ENCODE results near the gene NAA38. TPM values are rescaled to one million over a fixed set of nuclear protein-coding genes. Genes with fewer than 3 reads are reported as not detected.

The NAA38 gene
- total RNA-seq, 1 donor from 2014 or later = 66.2 TPM

- H3K27me3 Mint-ChIP-seq (ENCODE audit: unreplicated experiment) = peaks cover 51% of the 10 kb centered on the region
- no peak overlapping the region for H3K27ac Mint-ChIP-seq (ENCODE audit: unreplicated experiment)
- H3K4me1 Mint-ChIP-seq (ENCODE audit: unreplicated experiment) = no peaks in the 10 kb centered on the region
- no peaks in the 10 kb centered on the region for H3K9me3 Mint-ChIP-seq (ENCODE audit: unreplicated experiment)
- no peaks in the 10 kb centered on the region for H3K36me3 Mint-ChIP-seq (ENCODE audit: unreplicated experiment)
- no peak for DNase-seq (ENCODE audit: extremely low spot score, unreplicated experiment)
- no peak for TF ChIP-seq CTCF (IDR thresholded peaks at IDR 0.05)
- H3K4me3 Mint-ChIP-seq (ENCODE audit: unreplicated experiment) = no peak overlapping the region
Observed at GRCh38 chr17:7825206-7825990, 32.0 kb downstream of the NAA38 start.

GRCh38 chr17:7824021-7824924, 33.1 kb downstream of the NAA38 start:
- TF ChIP-seq CTCF (IDR thresholded peaks at IDR 0.05) = no peak
- no peak for DNase-seq (ENCODE audit: extremely low spot score, unreplicated experiment)
- Mint-ChIP-seq H3K36me3 (ENCODE audit: unreplicated experiment) (no peaks in the 10 kb centered on the region), H3K4me3 (ENCODE audit: unreplicated experiment) (no peak overlapping the region), H3K27me3 (ENCODE audit: unreplicated experiment) (peaks cover 53% of the 10 kb centered on the region), H3K27ac (ENCODE audit: unreplicated experiment) (no peak overlapping the region), H3K4me1 (ENCODE audit: unreplicated experiment) (no peaks in the 10 kb centered on the region), H3K9me3 (ENCODE audit: unreplicated experiment) (no peaks in the 10 kb centered on the region)

GRCh38 chr17:7823581-7824001, 33.8 kb downstream of the NAA38 start:
- TF ChIP-seq CTCF (IDR thresholded peaks at IDR 0.05) = no peak
- H3K36me3 Mint-ChIP-seq (ENCODE audit: unreplicated experiment) = no peaks in the 10 kb centered on the region
- H3K9me3 Mint-ChIP-seq (ENCODE audit: unreplicated experiment) = no peaks in the 10 kb centered on the region
- H3K27ac Mint-ChIP-seq (ENCODE audit: unreplicated experiment) = no peak overlapping the region
- H3K27me3 Mint-ChIP-seq (ENCODE audit: unreplicated experiment) = peaks cover 53% of the 10 kb centered on the region
- no peaks in the 10 kb centered on the region for H3K4me1 Mint-ChIP-seq (ENCODE audit: unreplicated experiment)
- DNase-seq (ENCODE audit: extremely low spot score, unreplicated experiment) = no peak
- H3K4me3 Mint-ChIP-seq (ENCODE audit: unreplicated experiment) = no peak overlapping the region

GRCh38 chr17:7822126-7822525, 35.2 kb downstream of the NAA38 start:
- DNase-seq (ENCODE audit: extremely low spot score, unreplicated experiment) = no peak
- Mint-ChIP-seq H3K36me3 (ENCODE audit: unreplicated experiment) (no peaks in the 10 kb centered on the region), H3K4me1 (ENCODE audit: unreplicated experiment) (no peaks in the 10 kb centered on the region), H3K4me3 (ENCODE audit: unreplicated experiment) (no peak overlapping the region), H3K27ac (ENCODE audit: unreplicated experiment) (no peak overlapping the region), H3K27me3 (ENCODE audit: unreplicated experiment) (peaks cover 44% of the 10 kb centered on the region), H3K9me3 (ENCODE audit: unreplicated experiment) (no peaks in the 10 kb centered on the region)
- TF ChIP-seq CTCF (IDR thresholded peaks at IDR 0.05) = no peak

- no peak for DNase-seq (ENCODE audit: extremely low spot score, unreplicated experiment)
- TF ChIP-seq CTCF (IDR thresholded peaks at IDR 0.05) = no peak
- no peaks in the 10 kb centered on the region for H3K9me3 Mint-ChIP-seq (ENCODE audit: unreplicated experiment)
- peaks cover 45% of the 10 kb centered on the region for H3K27me3 Mint-ChIP-seq (ENCODE audit: unreplicated experiment)
- no peaks in the 10 kb centered on the region for H3K36me3 Mint-ChIP-seq (ENCODE audit: unreplicated experiment)
- H3K4me3 Mint-ChIP-seq (ENCODE audit: unreplicated experiment) = no peak overlapping the region
- H3K4me1 Mint-ChIP-seq (ENCODE audit: unreplicated experiment) = no peaks in the 10 kb centered on the region
- H3K27ac Mint-ChIP-seq (ENCODE audit: unreplicated experiment) = no peak overlapping the region
Observed at GRCh38 chr17:7820231-7820630, 37.1 kb downstream of the NAA38 start.

Measured in osteocyte (in vitro differentiated cells).